T-helper 1 cell treated with Interleukin-12 subunit alpha and Interleukin-12 subunit beta and Interleukin-4 antibody, amounts not matched to agents 30 μg/mL and 1 μg/mL, for 36 hours (primary cell): ENCODE results near the gene PPHLN1.
A peak's percentile ranks its signal among the peaks of the same experiment; 100 is the strongest.

ENCODE experiments used
- H3K27ac Mint-ChIP-seq: one replicate; pipeline ENCODE4 v1.8.0; 2021; ENCODE audit warnings: mild to moderate bottlenecking, mixed read lengths
- H3K27me3 Mint-ChIP-seq: one replicate; pipeline ENCODE4 v1.8.0; 2021; ENCODE audit warnings: low read depth, mixed read lengths
- H3K36me3 Mint-ChIP-seq: one replicate; pipeline ENCODE4 v1.8.0; 2021; ENCODE audit warnings: low read depth, mixed read lengths
- H3K4me1 Mint-ChIP-seq: one replicate; pipeline ENCODE4 v1.8.0; 2021; ENCODE audit warnings: low read depth, mixed read lengths
- H3K4me3 Mint-ChIP-seq: one replicate; pipeline ENCODE4 v1.8.0; 2021; ENCODE audit warnings: mild to moderate bottlenecking, moderate library complexity, mixed read lengths
- H3K9me3 Mint-ChIP-seq: one replicate; pipeline ENCODE4 v1.8.0; 2021; ENCODE audit warnings: mixed read lengths

The PPHLN1 gene, protein sequence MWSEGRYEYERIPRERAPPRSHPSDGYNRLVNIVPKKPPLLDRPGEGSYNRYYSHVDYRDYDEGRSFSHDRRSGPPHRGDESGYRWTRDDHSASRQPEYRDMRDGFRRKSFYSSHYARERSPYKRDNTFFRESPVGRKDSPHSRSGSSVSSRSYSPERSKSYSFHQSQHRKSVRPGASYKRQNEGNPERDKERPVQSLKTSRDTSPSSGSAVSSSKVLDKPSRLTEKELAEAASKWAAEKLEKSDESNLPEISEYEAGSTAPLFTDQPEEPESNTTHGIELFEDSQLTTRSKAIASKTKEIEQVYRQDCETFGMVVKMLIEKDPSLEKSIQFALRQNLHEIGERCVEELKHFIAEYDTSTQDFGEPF

DNA sequence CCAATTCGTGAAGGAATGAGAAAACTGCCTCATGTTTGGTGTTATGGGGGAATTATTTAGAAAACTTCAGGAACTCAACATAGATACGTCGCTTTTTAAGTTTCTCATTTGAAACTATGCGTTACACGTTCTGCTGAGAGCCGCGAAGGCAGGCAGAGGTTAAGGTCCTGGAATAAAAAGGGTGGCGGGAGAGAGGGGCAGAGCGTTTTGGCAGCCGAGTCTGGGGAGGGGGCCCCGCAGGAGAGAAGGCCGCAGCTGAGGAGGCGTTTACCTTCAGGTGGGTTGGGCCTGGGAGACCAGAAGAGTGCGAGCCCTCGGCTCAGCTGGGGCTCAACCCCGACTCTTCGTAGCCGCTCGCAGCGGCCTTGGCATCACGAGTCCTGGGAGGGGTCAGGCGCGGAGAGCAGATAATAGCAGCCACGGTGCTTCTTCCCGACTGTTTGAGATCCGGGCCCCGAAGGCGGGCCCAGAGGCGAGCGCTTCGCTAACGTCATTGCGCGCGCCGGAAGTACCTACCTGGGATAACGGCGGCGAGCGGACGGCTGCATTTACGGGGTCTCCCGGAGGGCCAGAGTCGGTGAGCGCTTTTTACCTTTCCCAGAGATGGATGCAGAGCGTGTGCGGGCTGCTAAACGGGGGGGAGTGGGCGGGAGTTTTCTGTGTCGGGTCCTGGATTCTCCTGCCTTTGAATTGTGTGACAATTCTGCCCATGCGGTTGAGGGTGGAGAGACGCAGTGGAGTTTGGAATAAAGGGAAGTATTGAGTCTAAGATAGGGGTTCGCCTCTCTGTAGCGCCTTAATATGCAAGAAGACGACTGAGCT lies at the start of gene PPHLN1, which contains the start of gene ZCRB1:
Gene PPHLN1, plus strand, starts transcription at position 515 of the 822 bp plus-strand sequence. CDS start 9,736 bp downstream, outside the sequence.
Gene ZCRB1, minus strand, starts transcription at position 442 of the 822 bp plus-strand sequence. CDS start 1,992 bp downstream, outside the sequence.
- Mint-ChIP-seq H3K27ac (peak within 1 kb of the TSS; percentile 99), H3K4me3 (peak within 1 kb of the TSS; percentile 99), H3K27me3 (no peaks in the 10 kb centered on the region), H3K36me3 (peaks cover 18% of the 10 kb centered on the region), H3K4me1 (peaks cover 28% of the 10 kb centered on the region), H3K9me3 (no peaks in the 10 kb centered on the region)

DNA sequence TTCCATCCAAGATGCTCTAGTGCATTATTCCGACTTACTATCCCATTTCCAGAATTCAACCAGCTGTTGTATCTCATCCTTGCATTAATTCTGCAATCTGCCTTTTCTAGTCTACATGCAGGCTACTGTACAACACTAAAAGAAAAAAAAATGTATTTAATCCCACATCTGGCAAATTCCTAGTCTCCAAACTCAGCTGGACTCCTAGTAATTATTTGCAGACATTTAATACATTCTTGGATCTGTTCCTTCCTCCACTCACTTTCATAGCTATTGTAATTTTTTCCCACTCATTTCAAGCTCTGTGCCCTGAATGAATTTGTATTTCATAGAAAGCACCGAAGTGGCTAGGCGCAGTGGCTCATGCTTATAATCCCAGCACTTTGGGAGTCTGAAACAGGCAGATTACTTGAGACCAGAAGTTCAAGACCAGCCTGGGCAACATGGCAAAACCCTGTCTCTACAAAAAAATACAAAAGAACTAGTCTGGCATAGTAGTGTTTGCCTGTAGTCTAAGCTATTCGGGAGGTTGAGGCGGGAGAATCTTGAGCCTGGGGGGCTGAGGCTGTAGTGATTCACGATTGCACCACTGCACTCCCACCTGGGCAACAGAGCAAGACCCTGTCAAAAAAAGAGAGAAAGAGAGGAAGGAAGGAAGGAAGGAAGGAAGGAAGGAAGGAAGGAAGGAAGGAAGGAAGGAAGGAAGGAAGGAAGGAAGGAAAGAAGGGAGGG lies 48.4 kb upstream of the PPHLN1 start:
- Mint-ChIP-seq H3K27me3 (peaks cover 8% of the 10 kb centered on the region), H3K4me1 (no peaks in the 10 kb centered on the region), H3K9me3 (no peaks in the 10 kb centered on the region), H3K4me3 (no peak overlapping the region), H3K27ac (no peak overlapping the region), H3K36me3 (no peaks in the 10 kb centered on the region)

DNA sequence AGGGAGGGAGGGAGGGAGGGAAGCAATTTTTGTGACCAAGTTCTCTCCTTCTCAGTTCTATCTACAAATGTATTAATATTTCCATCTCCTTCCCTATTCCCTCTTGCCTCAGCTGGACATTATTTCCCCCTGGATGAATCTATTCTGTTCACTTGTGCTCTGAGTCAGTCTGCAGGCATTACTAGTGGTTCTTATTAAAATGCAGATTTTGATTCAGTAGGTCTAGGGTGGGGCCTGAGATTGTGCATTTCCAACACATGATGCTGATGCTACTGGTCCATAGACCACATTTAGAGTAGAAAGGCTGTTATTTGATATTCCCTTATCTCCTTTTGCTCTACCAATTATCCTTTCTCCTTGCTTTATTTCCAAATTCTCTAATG lies 47.8 kb upstream of the PPHLN1 start:
- Mint-ChIP-seq H3K9me3 (no peaks in the 10 kb centered on the region), H3K27ac (no peak overlapping the region), H3K4me1 (no peaks in the 10 kb centered on the region), H3K4me3 (no peak overlapping the region), H3K36me3 (no peaks in the 10 kb centered on the region), H3K27me3 (peaks cover 8% of the 10 kb centered on the region)

DNA sequence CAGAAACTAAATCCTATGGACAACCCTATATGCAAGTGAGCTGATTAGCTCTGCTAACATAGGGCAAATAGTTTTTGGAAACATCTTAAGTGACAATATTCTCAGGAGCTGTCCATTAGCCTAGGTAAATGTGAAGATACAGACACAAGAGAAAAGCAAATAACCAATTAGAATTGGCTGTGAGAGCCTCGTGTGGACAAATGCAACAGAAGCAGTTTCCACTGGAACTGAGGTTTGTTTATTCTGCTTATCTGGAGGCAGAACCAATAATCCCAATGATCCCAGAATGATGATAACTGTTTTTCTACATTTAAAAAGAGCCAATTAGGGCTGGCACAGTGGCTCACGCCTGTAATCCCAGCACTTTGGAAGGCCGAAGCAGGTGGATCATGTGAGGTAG lies 44.7 kb upstream of the PPHLN1 start:
- H3K9me3 Mint-ChIP-seq: no peaks in the 10 kb centered on the region

DNA sequence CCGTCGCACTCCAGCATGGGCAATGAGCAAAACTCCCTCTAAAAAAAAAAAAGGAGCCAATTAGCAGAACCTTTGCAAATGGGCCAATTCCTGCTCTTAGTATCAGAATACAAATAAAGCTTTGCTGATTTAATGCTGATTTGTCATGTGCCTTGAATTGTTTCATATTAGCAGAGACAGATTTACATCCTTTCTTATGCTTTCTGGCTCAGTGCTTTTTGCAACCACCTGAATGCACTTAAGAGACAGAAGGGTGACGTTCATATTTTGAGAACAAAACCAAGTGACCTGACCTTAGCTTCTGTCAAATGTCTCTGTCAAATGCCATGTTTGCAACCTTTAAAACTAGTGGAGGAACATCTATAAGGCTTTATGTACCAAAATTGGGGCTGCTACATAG lies 44.1 kb upstream of the PPHLN1 start:
- H3K27me3 Mint-ChIP-seq: peaks cover 8% of the 10 kb centered on the region
- H3K4me1 Mint-ChIP-seq: peaks cover 3% of the 10 kb centered on the region
- no peak overlapping the region for H3K27ac Mint-ChIP-seq
- H3K9me3 Mint-ChIP-seq: no peaks in the 10 kb centered on the region
- no peak overlapping the region for H3K4me3 Mint-ChIP-seq
- H3K36me3 Mint-ChIP-seq: no peaks in the 10 kb centered on the region

More for the DNA sequence above, 44.7 kb upstream of the PPHLN1 start:
- no peak overlapping the region for H3K4me3 Mint-ChIP-seq
- no peak overlapping the region for H3K27ac Mint-ChIP-seq
- no peaks in the 10 kb centered on the region for H3K36me3 Mint-ChIP-seq
- peaks cover 3% of the 10 kb centered on the region for H3K4me1 Mint-ChIP-seq
- H3K27me3 Mint-ChIP-seq: peaks cover 8% of the 10 kb centered on the region

DNA sequence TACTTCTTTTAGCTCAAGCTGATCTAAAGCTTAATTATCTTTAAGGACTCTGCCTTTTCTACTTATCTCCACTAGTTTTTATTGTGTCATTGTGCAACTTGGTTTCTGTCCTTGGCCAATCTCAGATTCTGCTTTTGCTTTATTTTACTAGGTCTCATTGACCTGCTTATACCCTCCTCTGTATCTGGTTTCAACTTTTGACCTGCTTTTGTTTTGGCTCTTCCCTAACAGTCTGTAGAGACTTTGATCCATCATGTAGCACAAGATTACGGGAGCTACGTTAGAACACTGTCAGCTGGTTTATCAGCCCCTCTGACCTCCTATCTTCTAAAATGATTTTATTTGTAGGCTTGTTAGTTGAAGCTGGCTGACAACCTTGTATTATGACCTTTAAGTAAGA lies 43.7 kb upstream of the PPHLN1 start:
- Mint-ChIP-seq H3K27me3 (peaks cover 6% of the 10 kb centered on the region), H3K4me1 (peaks cover 3% of the 10 kb centered on the region), H3K9me3 (no peaks in the 10 kb centered on the region), H3K27ac (no peak overlapping the region), H3K36me3 (no peaks in the 10 kb centered on the region), H3K4me3 (no peak overlapping the region)

DNA sequence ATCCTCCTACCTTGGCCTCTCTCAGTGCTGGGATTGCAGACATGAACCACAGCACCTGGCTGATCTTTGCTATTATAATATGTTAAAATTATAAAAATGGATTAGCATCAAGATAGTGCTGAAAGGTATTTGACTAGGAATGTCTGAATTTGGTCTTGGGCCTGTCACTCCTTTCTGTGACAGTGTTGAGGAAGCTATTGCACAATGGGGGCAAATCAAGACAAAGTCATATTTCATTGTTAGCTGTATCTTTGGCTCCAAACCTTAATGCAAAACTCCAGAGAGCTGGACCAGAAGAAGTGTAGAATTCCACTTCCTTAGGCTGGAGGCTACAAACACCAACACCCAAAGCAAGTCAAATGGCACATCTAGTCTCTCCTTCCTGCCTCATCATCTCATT lies 42.2 kb upstream of the PPHLN1 start:
- Mint-ChIP-seq H3K4me3 (no peak overlapping the region), H3K27ac (no peak overlapping the region), H3K9me3 (no peaks in the 10 kb centered on the region), H3K36me3 (no peaks in the 10 kb centered on the region), H3K4me1 (peaks cover 3% of the 10 kb centered on the region), H3K27me3 (no peaks in the 10 kb centered on the region)

DNA sequence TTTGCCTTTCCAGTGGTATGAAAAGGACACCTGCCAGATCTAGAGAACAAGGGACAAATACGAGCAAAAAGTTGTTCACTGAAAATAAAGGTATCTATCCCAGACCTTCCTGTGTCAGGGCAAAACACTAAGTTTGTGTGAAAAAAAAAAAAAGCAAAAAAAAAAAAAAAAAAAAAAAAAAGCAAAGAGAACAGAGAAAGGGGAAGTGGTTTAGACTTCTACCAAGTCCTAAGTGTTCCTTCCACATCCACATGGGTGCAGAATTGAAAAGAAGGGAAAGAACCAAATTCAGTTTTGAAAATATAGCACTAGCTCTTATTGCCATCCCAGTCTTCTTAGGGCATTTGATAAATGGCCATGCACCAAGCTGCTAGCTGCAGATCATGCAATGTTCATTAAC lies 41.8 kb upstream of the PPHLN1 start:
- H3K27me3 Mint-ChIP-seq: no peaks in the 10 kb centered on the region
- H3K4me3 Mint-ChIP-seq: no peak overlapping the region
- peaks cover 3% of the 10 kb centered on the region for H3K4me1 Mint-ChIP-seq

DNA sequence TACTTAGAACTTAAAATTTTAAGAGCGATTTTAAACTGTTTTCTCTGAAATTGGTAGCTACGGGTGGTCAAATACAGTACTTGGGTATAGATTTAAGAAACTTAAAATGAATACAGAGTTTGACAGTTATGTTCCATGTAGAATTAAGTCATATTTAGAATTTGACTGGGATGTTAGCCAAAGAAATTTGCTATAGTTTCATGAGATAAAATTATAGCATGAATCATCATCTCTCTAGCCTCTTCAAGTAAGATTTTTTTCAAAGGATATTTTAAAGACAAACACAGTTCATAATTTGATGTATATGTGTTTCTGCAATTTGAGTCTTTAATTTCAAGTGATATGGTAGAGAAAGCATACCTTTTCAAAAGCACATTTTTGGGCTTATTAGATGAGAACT lies 41.1 kb upstream of the PPHLN1 start:
- Mint-ChIP-seq H3K4me1 (peaks cover 3% of the 10 kb centered on the region), H3K27me3 (peaks cover 3% of the 10 kb centered on the region), H3K27ac (no peak overlapping the region), H3K4me3 (no peak overlapping the region), H3K9me3 (no peaks in the 10 kb centered on the region), H3K36me3 (no peaks in the 10 kb centered on the region)

More for the DNA sequence above, 41.8 kb upstream of the PPHLN1 start:
- Mint-ChIP-seq H3K36me3 (no peaks in the 10 kb centered on the region), H3K27ac (no peak overlapping the region), H3K9me3 (no peaks in the 10 kb centered on the region)

DNA sequence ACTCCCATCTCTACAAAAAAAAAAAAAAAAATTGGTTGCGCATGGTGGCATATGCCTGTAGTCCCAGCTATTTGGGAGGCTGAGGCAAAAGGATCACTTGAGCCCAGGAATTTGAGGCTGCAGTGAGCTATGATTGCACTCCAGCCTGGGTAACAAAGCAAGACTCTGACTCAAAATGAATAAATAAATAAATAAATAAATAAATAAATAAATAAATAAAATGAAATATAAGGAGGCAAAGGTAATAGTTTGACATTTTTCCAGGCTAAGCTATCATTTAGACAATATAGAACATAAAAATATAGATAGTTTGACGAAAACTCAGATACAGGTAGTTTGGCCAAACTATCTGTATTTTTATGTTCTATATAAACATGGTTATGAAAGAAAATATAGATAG lies 40.5 kb upstream of the PPHLN1 start:
- Mint-ChIP-seq H3K9me3 (no peaks in the 10 kb centered on the region), H3K4me3 (no peak overlapping the region), H3K4me1 (peaks cover 3% of the 10 kb centered on the region), H3K36me3 (no peaks in the 10 kb centered on the region), H3K27me3 (peaks cover 3% of the 10 kb centered on the region), H3K27ac (no peak overlapping the region)

DNA sequence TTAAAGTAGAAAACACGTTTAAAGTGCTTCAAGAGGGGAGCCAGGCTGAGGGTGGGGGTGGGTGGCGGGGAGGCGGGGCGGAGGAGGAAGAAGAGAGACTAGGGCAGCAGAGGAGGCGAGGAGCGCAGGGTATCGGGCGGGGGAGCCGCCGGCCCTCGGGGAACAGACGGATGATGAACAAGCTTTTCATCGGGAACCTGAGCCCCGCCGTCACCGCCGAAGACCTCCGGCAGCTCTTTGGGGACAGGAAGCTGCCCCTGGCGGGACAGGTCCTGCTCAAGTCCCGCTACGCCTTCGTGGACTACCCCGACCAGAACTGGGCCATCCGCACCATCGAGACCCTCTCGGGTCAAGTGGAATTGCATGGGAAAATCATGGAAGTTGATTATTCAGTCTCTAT lies 39.2 kb upstream of the PPHLN1 start:
- H3K27ac Mint-ChIP-seq: no peak overlapping the region
- H3K4me1 Mint-ChIP-seq: peaks cover 3% of the 10 kb centered on the region
- no peaks in the 10 kb centered on the region for H3K9me3 Mint-ChIP-seq
- no peak overlapping the region for H3K4me3 Mint-ChIP-seq
- no peaks in the 10 kb centered on the region for H3K36me3 Mint-ChIP-seq
- H3K27me3 Mint-ChIP-seq: peaks cover 3% of the 10 kb centered on the region

DNA sequence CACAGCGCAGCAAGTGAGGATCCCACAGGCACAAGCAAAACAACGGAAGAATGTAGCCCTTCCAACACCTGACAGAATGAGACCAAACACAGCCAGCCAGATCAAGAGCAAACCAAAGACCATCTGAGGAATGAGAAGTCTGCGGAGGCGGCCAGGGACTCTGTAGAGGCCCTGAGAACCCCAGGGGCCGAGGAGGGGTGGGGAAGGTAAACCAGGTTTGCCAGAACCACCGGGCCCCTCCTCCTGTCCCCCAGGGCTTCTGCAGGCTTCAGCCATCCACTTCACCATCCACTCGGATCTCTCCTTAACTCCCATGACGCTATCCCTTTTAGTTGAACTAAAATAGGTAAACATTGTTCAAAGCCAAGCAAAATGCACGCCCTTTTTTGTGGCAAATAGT lies 37.4 kb upstream of the PPHLN1 start:
- no peak overlapping the region for H3K27ac Mint-ChIP-seq
- H3K27me3 Mint-ChIP-seq: peaks cover 3% of the 10 kb centered on the region
- no peaks in the 10 kb centered on the region for H3K9me3 Mint-ChIP-seq
- no peaks in the 10 kb centered on the region for H3K36me3 Mint-ChIP-seq
- peaks cover 3% of the 10 kb centered on the region for H3K4me1 Mint-ChIP-seq
- no peak overlapping the region for H3K4me3 Mint-ChIP-seq

DNA sequence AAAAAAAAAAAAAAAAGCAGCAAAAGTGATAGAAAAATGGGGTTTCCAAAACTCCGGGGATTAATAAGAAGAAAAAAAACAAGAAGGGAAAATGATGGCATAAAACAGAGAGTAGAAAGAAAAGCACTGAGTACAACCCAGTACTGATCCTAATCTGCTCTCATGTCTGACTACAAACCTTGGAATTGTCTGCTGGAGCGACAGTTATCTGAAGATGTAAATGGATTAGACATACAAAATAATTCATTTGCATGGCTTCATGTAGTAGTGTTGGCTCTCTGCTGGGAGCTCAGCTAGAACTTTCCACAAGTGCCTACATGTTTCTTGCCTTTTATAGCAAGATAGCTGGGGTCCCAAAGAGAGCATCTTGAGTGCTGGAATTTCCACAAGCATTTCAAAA lies 34.3 kb upstream of the PPHLN1 start:
- Mint-ChIP-seq H3K27me3 (peaks cover 3% of the 10 kb centered on the region), H3K36me3 (no peaks in the 10 kb centered on the region), H3K4me3 (no peak overlapping the region), H3K9me3 (no peaks in the 10 kb centered on the region), H3K4me1 (no peaks in the 10 kb centered on the region), H3K27ac (no peak overlapping the region)

DNA sequence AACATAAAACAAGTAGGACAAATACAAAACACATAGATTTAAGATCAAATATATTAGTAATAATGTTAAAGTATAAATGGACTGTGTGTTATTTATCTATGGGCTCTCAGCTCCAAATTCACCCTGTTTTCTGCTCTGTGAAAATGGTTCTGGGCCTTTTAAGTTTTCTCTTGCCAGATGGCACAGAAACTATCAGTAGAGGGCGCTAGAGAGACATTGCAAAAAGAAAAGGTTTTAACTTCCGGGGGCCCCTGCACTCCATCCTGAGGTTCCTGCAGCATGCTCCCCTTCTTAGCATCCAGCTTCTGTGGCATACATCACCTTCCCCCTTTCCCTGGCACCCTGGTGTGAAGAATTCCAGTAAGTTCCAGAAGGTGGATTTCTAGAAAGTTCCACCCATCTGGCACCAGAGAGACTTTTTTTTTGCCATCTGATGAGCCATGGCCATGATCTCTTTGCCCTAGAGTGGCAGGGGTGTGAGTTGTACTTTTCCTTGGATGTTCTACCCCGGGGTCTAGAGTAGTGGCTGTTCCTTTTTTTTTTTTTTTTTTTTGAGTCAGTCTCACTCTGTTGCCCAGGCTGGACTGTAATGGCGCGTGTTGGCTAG lies 29.4 kb upstream of the PPHLN1 start:
- H3K4me3 Mint-ChIP-seq: no peak overlapping the region
- H3K27me3 Mint-ChIP-seq: no peaks in the 10 kb centered on the region
- no peaks in the 10 kb centered on the region for H3K9me3 Mint-ChIP-seq
- no peak overlapping the region for H3K27ac Mint-ChIP-seq
- H3K36me3 Mint-ChIP-seq: no peaks in the 10 kb centered on the region
- H3K4me1 Mint-ChIP-seq: peaks cover 9% of the 10 kb centered on the region
